Measurements from ENCODE around the gene VPS37D. TPM values are rescaled to one million over a fixed set of nuclear protein-coding genes. Genes with fewer than 3 reads are reported as not detected.

The VPS37D gene
- total RNA-seq, 1 donor = 1.9 TPM

GRCh38 chr7:73633323-73633722 lies 34.3 kb upstream of the VPS37D start:
- TF ChIP-seq CTCF (IDR thresholded peaks at IDR 0.05; ENCODE audit: insufficient read depth, low read length) = no peak
- no peak overlapping the region for H3K4me3 ChIP-seq (ENCODE audit: low read depth, low read length)
- DNase-seq (ENCODE audit: low read depth) = no peak

GRCh38 chr7:73633844-73634243 lies 33.8 kb upstream of the VPS37D start:
- DNase-seq (ENCODE audit: low read depth) = no peak
- no peak overlapping the region for H3K4me3 ChIP-seq (ENCODE audit: low read depth, low read length)
- no peak for TF ChIP-seq CTCF (IDR thresholded peaks at IDR 0.05; ENCODE audit: insufficient read depth, low read length)

GRCh38 chr7:73635428-73636200 lies 32.0 kb upstream of the VPS37D start:
- H3K4me3 ChIP-seq (ENCODE audit: low read depth, low read length) = no peak overlapping the region
- DNase-seq (ENCODE audit: low read depth) = no peak
- TF ChIP-seq CTCF (IDR thresholded peaks at IDR 0.05; ENCODE audit: insufficient read depth, low read length) = no peak

GRCh38 chr7:73638911-73639310 lies 28.7 kb upstream of the VPS37D start:
- TF ChIP-seq CTCF (IDR thresholded peaks at IDR 0.05; ENCODE audit: insufficient read depth, low read length) = no peak
- DNase-seq (ENCODE audit: low read depth) = no peak
- H3K4me3 ChIP-seq (ENCODE audit: low read depth, low read length) = no peak overlapping the region

- no peak for TF ChIP-seq CTCF (IDR thresholded peaks at IDR 0.05; ENCODE audit: insufficient read depth, low read length)
- H3K4me3 ChIP-seq (ENCODE audit: low read depth, low read length) = no peak overlapping the region
- no peak for DNase-seq (ENCODE audit: low read depth)
These were observed 24.8 kb upstream of the VPS37D start for GRCh38 chr7:73642834-73643233.

GRCh38 chr7:73644688-73645286 lies 22.8 kb upstream of the VPS37D start:
- no peak overlapping the region for H3K4me3 ChIP-seq (ENCODE audit: low read depth, low read length)
- no peak for TF ChIP-seq CTCF (IDR thresholded peaks at IDR 0.05; ENCODE audit: insufficient read depth, low read length)
- DNase-seq (ENCODE audit: low read depth) = no peak

Data from fibroblast of the aortic adventitia (primary cell).